ENCODE data around the gene NRTN. TPM values are rescaled to one million over a fixed set of nuclear protein-coding genes. Genes with fewer than 3 reads are reported as not detected.

NRTN gene
- total RNA-seq, 1 donor from 2014 or later: 0.85 TPM

GRCh38 chr19:5800361-5801270 is 4.3 kb upstream of the NRTN start:
- Histone ChIP-seq H3K27me3 (peaks cover 14% of the 10 kb centered on the region), H3K27ac (no peak overlapping the region)
- intact Hi-C loops (cut with DNase I): loop anchor here (10.0 kb wide), 1 partner anchor 224 kb away; no protein-coding TSS in a partner anchor

GRCh38 chr19:5801796-5802619 is 2.9 kb upstream of the NRTN start:
- H3K27me3 ChIP-seq: peaks cover 16% of the 10 kb centered on the region
- no peak for TF ChIP-seq CTCF (IDR thresholded peaks at IDR 0.05)
- no peaks in the 10 kb centered on the region for H3K9me3 ChIP-seq
- DNase-seq (ENCODE audit: low spot score in 2 of 2): no peak
- intact Hi-C loops (cut with DNase I): loop anchor here (10.0 kb wide), 1 partner anchor 223 kb away; no protein-coding TSS in a partner anchor
- no peak overlapping the region for H3K27ac ChIP-seq
- H3K4me1 ChIP-seq: peaks cover 3% of the 10 kb centered on the region in 2 donors
- no peak overlapping the region for H3K4me3 ChIP-seq
- H3K36me3 ChIP-seq: no peaks in the 10 kb centered on the region

More at GRCh38 chr19:5800361-5801270, 4.3 kb upstream of the NRTN start:
- TF ChIP-seq CTCF (IDR thresholded peaks at IDR 0.05): no peak
- no peak for DNase-seq (ENCODE audit: low spot score in 2 of 2)
- no peak overlapping the region for H3K4me3 ChIP-seq
- H3K9me3 ChIP-seq: no peaks in the 10 kb centered on the region
- H3K36me3 ChIP-seq: no peaks in the 10 kb centered on the region
- H3K4me1 ChIP-seq: peaks cover 3% of the 10 kb centered on the region in 2 donors

- peaks cover 16% of the 10 kb centered on the region for H3K27me3 ChIP-seq
- no peak for TF ChIP-seq CTCF (IDR thresholded peaks at IDR 0.05)
- no peak for DNase-seq (ENCODE audit: low spot score in 2 of 2)
- H3K27ac ChIP-seq: no peak overlapping the region
- H3K4me1 ChIP-seq: peaks cover 3% of the 10 kb centered on the region in 2 donors
- no peaks in the 10 kb centered on the region for H3K9me3 ChIP-seq
- peak overlapping the region; percentile 25 to 49 for H3K4me3 ChIP-seq
- intact Hi-C loops (cut with DNase I): loop anchor here (10.0 kb wide), 1 partner anchor 221 kb away; no protein-coding TSS in a partner anchor
- no peaks in the 10 kb centered on the region for H3K36me3 ChIP-seq
Observed at GRCh38 chr19:5803441-5803751, 1.5 kb upstream of the NRTN start.

GRCh38 chr19:5803752-5804515 is 933 bp upstream of the NRTN start:
- Histone ChIP-seq H3K9me3 (no peaks in the 10 kb centered on the region), H3K27ac (no peak overlapping the region), H3K27me3 (peaks cover 16% of the 10 kb centered on the region), H3K4me1 (peaks cover 3% of the 10 kb centered on the region in 2 donors), H3K36me3 (no peaks in the 10 kb centered on the region), H3K4me3 (peak overlapping the region; percentile 25 to 49)
- intact Hi-C loops (cut with DNase I): loop anchor here (1.0 to 10.0 kb wide), 2 partner anchors 99 to 221 kb away; partner anchors contain the start of gene NDUFA11
- peak; percentile 25 to 84 for DNase-seq (ENCODE audit: low spot score in 2 of 2)
- TF ChIP-seq CTCF (IDR thresholded peaks at IDR 0.05): peak; percentile 71 to 84 (median 79)
